HG03108 (cell line): Measurements from ENCODE around the gene CAND1.
"Not testable (repeated sequence)": the region's sequence is repeated elsewhere in the genome, so short reads cannot be mapped to it uniquely, and the experiment has no call there.

Source experiments
- ATAC-seq: cut with Tn5 transposase; IDR thresholded peaks from one replicate; pipeline ENCODE4 v1.9.1; 2021; ENCODE audit warnings: moderate library complexity; ENCODE audit not compliant: unreplicated experiment

The CAND1 gene

GRCh38 chr12:67339530-67339929, 70.4 kb downstream of the CAND1 start:
- ATAC-seq, result no peak

- not testable (repeated sequence) for ATAC-seq
Measured at GRCh38 chr12:67341086-67341485, 71.9 kb downstream of the CAND1 start.

- no peak for ATAC-seq
Measured at GRCh38 chr12:67344979-67345710, 76.0 kb downstream of the CAND1 start.

- ATAC-seq, result no peak
Measured at GRCh38 chr12:67348683-67349082, 79.5 kb downstream of the CAND1 start.

- ATAC-seq, result no peak
Measured at GRCh38 chr12:67352682-67353081, 83.5 kb downstream of the CAND1 start.

- no peak for ATAC-seq
Measured at GRCh38 chr12:67354322-67354721, 85.2 kb downstream of the CAND1 start.

GRCh38 chr12:67354966-67355365, 85.8 kb downstream of the CAND1 start:
- ATAC-seq, result no peak

- ATAC-seq, result no peak
Measured at GRCh38 chr12:67355428-67356379, 86.5 kb downstream of the CAND1 start.

GRCh38 chr12:67356380-67356774, 87.2 kb downstream of the CAND1 start:
- ATAC-seq, result no peak

- no peak for ATAC-seq
Measured at GRCh38 chr12:67357376-67358125, 88.4 kb downstream of the CAND1 start.

- no peak for ATAC-seq
Measured at GRCh38 chr12:67358781-67359338, 89.7 kb downstream of the CAND1 start.

GRCh38 chr12:67362526-67362925, 93.4 kb downstream of the CAND1 start:
- ATAC-seq, result no peak

- ATAC-seq, result no peak
Measured at GRCh38 chr12:67364228-67364627, 95.1 kb downstream of the CAND1 start.

- ATAC-seq, result no peak
Measured at GRCh38 chr12:67365131-67365530, 96.0 kb downstream of the CAND1 start.

- no peak for ATAC-seq
Measured at GRCh38 chr12:67367843-67368242, 98.7 kb downstream of the CAND1 start.
